Spinal cord (tissue), 10 donors: ENCODE results near the gene MVB12A. TPM values are rescaled to one million over a fixed set of nuclear protein-coding genes. Genes with fewer than 3 reads are reported as not detected.

Experiments
- DNase-seq, 6 donors: peaks; one replicate each; pipeline versions ENCODE4 v3.0.0 to v3.0.0-alpha.2; 2013 to 2015; ENCODE audit warnings: low spot score in 6 of 6, low read depth in 4 of 6
- H3K27ac ChIP-seq: one replicate; pipeline ENCODE4 v1.5.1; 2013; ENCODE audit warnings: low read depth, low read length, control low read depth
- H3K27me3 ChIP-seq: one replicate; pipeline ENCODE4 v1.6.1; 2013; ENCODE audit warnings: low read length; ENCODE audit not compliant: control insufficient read depth, insufficient read depth
- H3K36me3 ChIP-seq: one replicate; pipeline ENCODE4 v1.6.1; 2013; ENCODE audit warnings: low read length; ENCODE audit not compliant: control insufficient read depth, insufficient read depth
- H3K4me1 ChIP-seq: one replicate; pipeline ENCODE4 v1.6.1; 2013; ENCODE audit warnings: low read length; ENCODE audit not compliant: control insufficient read depth, insufficient read depth
- H3K4me3 ChIP-seq: one replicate; pipeline ENCODE4 v1.5.1; 2013; ENCODE audit warnings: low read depth, low read length, control low read depth
- H3K9me3 ChIP-seq: one replicate; pipeline ENCODE4 v1.6.1; 2013; ENCODE audit warnings: low read length; ENCODE audit not compliant: control insufficient read depth, insufficient read depth
- WGBS: methylation state at CpG from one replicate; pipeline ENCODE4 v1.1.5; 2013; ENCODE audit warnings: missing lambda C conversion rate; ENCODE audit not compliant: insufficient coverage; 5-methylcytosine and 5-hydroxymethylcytosine counted together
- long read RNA-seq, 4 donors: transcript quantifications; one replicate each; lab custom pipeline, GENCODE V29; 2026
- polyA plus RNA-seq, 2 donors: library from polyadenylated mRNA; unstranded; fragments of 120-200 nt; gene quantifications; one replicate each; pipeline ENCODE4 v1.2.1, GENCODE V29; 2013; ENCODE audit not compliant: insufficient read length in 2 of 2
- total RNA-seq, 2 donors: library from RNA; depleted of rRNA in 1 of 2; stranded (reverse); fragments of 120-200 nt in 1 of 2; fragments of >200 nt in 1 of 2; gene quantifications; one replicate each; pipeline versions ENCODE4 v1.2.3 to v1.2.4, GENCODE V29; 2013 to 2014
- donor health status: healthy.

MVB12A gene
- total RNA-seq (10 to 100 TPM; 16.0 to 56.7 TPM), polyA plus RNA-seq (10 to 100 TPM; 47.2 to 55.5 TPM)
- long read RNA-seq, donor 1, transcript MVB12A-201 (9 exons, 2,223 nt), result major isoform, 13 of 23 reads
- long read RNA-seq, donor 1, partial matches to known transcripts, result 0 of 23 reads
- long read RNA-seq, donor 1, other reads (novel, unspliced or antisense), result 0 of 23 reads
- long read RNA-seq, donor 2, transcript MVB12A-201 (9 exons, 2,223 nt), result major isoform, 8 of 10 reads
- long read RNA-seq, donor 2, partial matches to known transcripts, result 0 of 10 reads
- long read RNA-seq, donor 2, other reads (novel, unspliced or antisense), result 0 of 10 reads
- long read RNA-seq, donor 3, transcript MVB12A-201 (9 exons, 2,223 nt), result major isoform, 7 of 10 reads
- long read RNA-seq, donor 3, partial matches to known transcripts, result 0 of 10 reads
- long read RNA-seq, donor 3, other reads (novel, unspliced or antisense), result 0 of 10 reads
- long read RNA-seq, donor 4, transcript MVB12A-201 (9 exons, 2,223 nt), result major isoform, 28 of 32 reads
- long read RNA-seq, donor 4, partial matches to known transcripts, result 0 of 32 reads
- long read RNA-seq, donor 4, other reads (novel, unspliced or antisense), result 0 of 32 reads

DNA sequence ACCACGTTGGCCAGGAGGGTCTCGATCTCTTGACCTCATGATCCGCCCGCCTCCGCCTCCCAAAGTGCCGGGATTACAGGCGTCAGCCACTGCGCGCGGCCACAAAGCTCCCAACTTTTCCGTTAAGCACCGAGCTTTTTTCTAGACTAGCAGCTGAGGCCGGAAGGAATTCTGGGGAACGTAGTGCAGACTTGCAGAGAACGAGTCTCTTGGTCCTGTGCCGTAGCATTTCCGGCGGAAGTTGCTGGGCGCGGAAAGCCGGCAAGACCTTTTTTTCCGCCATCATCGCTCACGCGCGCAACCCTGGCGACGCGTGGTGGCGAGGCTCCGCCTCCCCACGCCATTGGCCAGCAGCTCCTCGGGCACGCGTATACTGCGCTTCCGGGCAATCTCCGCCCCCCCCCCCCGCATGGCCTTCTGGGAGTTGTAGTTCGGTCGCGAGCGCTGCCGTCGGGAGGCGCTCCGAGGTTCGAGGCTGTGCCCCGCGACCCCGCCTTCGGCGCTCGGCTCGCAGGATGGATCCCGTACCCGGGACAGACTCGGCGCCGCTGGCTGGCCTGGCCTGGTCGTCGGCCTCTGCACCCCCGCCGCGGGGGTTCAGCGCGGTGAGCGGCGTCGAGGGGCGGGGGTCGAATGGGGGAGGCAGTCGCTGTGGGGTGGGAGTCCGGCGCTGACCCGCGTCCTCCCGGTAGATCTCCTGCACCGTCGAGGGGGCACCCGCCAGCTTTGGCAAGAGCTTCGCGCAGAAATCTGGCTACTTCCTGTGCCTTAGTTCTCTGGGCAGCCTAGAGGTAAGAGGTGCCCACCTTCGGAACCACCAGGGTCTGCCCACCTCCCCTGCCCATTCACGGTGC is at the start of gene MVB12A:
TSS of gene MVB12A (plus strand) at position 427 of the 854 bp plus-strand sequence. CDS start at position 516, 89 bp downstream.
- peaks cover 16% of the 10 kb centered on the region for H3K4me1 ChIP-seq
- no peaks in the 10 kb centered on the region for H3K9me3 ChIP-seq
- peak within 1 kb of the TSS; percentile 89 for H3K27ac ChIP-seq
- DNase-seq, result peak; percentile 95 to 100 (median 98)
- whole genome bisulfite sequencing, result under 1% methylated on average over 85 of the region's 85 CpGs
- H3K27me3 ChIP-seq, result peaks cover 2% of the 10 kb centered on the region
- H3K4me3 ChIP-seq, result peak within 1 kb of the TSS; percentile 64
- H3K36me3 ChIP-seq, result peaks cover 23% of the 10 kb centered on the region

DNA sequence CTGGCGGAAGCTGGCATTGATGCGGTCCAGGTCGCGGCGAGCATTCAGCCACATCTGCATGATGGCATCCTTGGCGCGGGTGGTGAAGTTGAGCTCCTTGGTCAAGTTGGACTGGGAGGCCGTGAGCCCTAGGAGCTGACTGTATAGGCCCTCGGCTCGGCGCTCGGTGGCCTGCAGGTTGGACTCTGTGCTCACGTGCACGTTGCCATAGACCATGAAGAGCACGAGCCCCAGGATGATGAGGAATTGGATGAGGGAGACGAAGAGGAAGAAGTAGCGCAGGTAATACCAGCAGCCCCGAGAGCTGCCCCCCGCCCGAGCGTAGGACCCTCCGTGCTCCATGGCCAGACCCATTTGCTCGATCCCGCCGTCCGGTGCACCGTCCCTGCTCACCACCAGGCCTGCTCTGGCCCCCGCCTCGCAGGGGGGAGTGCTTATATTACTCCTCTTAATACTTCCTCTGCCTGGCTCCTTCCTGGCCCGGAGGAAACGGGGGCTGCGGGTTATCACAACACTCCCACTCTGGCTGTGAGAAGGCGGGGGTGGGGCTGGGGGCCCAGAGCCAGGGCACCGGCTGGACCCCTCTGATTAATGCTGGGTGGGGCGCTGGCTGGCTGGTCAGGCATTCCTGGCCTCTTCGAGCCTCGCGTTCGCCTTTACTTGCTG is 42.8 kb upstream of the MVB12A start, which contains the start of gene PLVAP:
TSS of gene PLVAP (minus strand) at position 408 of the 666 bp plus-strand sequence. CDS start at position 354, 54 bp downstream.
- no peak for DNase-seq
- H3K27ac ChIP-seq, result no peak within 1 kb of the TSS
- H3K9me3 ChIP-seq, result no peaks in the 10 kb centered on the region
- 76% methylated on average over 29 of the region's 39 CpGs for WGBS
- H3K4me3 ChIP-seq, result no peak within 1 kb of the TSS
- no peaks in the 10 kb centered on the region for H3K27me3 ChIP-seq
- H3K4me1 ChIP-seq, result peaks cover 9% of the 10 kb centered on the region
- no peaks in the 10 kb centered on the region for H3K36me3 ChIP-seq

DNA sequence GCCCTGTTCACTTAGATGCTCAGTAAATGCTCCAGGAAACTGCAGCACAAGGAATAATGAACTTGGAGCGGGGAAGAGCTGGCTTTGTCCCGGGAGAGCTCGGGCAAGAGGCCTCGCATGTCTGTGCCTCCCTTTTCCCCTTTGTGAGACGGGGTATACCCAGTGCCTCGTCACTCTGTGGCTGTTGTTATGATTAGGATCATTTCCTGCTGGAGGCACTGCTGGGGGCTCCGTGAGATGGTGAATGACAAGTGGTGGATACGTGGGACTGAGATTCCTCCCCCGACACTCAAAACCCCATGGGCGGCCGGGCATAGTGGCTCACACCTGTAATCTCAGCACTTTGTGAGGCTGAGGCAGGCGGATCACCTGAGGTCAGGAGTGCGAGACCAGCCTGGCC is 41.6 kb upstream of the MVB12A start:
- DNase-seq, result no peak
- Histone ChIP-seq H3K4me1 (peaks cover 9% of the 10 kb centered on the region), H3K27ac (no peak overlapping the region), H3K36me3 (no peaks in the 10 kb centered on the region), H3K4me3 (no peak overlapping the region), H3K27me3 (no peaks in the 10 kb centered on the region), H3K9me3 (no peaks in the 10 kb centered on the region)
- WGBS, result 74% methylated on average over 6 of the region's 13 CpGs

DNA sequence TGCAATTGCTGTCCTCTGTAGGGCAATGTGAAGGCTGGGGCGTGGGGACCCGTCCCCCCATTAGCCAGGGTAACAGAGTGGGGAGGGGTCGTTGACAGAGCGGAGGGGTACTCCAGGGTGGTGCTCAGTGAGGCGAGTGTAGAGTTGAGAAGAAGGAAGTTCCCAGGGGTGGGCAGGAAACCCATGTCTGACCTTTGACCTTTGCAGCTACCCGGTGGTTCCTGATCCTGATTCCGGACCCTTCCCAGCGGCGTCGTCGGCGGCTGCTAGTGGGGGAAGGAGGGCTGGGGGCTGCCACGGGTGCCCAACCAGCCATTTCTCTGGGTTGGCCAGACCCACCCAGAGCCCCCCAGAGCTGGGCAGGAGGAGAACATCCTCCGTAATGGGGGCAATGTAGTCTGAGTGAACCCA is 40.6 kb upstream of the MVB12A start:
- H3K9me3 ChIP-seq, result no peaks in the 10 kb centered on the region
- H3K4me1 ChIP-seq, result peaks cover 9% of the 10 kb centered on the region
- DNase-seq, result no peak
- H3K4me3 ChIP-seq, result no peak overlapping the region
- H3K27ac ChIP-seq, result no peak overlapping the region
- 29% methylated on average over 14 of the region's 14 CpGs for WGBS
- H3K36me3 ChIP-seq, result no peaks in the 10 kb centered on the region
- no peaks in the 10 kb centered on the region for H3K27me3 ChIP-seq

DNA sequence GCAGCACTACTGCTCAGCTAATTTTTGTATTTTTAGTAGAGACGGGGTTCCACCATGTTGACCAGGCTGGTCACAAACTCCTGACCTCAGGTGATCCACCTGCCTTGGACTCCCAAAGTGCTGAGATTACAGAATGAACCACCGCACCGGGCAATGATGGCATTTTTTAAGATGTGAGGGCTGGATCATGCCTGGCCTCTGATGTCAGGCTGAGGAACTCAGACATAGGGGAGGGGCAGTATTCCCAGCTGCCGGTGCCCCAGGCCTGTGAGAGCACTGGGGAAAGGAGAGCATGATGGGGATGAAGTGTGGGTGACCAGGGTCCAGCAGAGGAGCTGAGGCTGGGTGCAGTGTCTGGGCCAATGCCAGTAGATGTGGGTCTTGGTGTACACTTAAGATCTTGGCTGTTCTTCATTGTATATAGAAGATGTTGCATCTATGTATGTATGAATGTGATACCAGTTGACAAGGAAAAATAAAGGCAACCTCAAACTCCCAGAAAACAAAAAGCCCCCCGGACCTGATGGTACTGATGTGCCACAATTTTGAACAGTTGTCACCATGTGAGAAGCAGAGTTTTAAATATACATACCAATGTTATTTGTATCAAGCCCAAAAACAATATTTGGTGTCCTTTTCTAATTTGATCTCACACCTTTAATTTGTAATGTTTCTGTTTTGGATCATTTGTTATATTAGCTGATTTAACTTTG is 39.3 kb upstream of the MVB12A start:
- Histone ChIP-seq H3K4me1 (peaks cover 9% of the 10 kb centered on the region), H3K27ac (no peak overlapping the region), H3K27me3 (no peaks in the 10 kb centered on the region), H3K4me3 (no peak overlapping the region), H3K9me3 (no peaks in the 10 kb centered on the region), H3K36me3 (no peaks in the 10 kb centered on the region)
- DNase-seq, result no peak
- 97% methylated on average over 4 of the region's 5 CpGs for WGBS

DNA sequence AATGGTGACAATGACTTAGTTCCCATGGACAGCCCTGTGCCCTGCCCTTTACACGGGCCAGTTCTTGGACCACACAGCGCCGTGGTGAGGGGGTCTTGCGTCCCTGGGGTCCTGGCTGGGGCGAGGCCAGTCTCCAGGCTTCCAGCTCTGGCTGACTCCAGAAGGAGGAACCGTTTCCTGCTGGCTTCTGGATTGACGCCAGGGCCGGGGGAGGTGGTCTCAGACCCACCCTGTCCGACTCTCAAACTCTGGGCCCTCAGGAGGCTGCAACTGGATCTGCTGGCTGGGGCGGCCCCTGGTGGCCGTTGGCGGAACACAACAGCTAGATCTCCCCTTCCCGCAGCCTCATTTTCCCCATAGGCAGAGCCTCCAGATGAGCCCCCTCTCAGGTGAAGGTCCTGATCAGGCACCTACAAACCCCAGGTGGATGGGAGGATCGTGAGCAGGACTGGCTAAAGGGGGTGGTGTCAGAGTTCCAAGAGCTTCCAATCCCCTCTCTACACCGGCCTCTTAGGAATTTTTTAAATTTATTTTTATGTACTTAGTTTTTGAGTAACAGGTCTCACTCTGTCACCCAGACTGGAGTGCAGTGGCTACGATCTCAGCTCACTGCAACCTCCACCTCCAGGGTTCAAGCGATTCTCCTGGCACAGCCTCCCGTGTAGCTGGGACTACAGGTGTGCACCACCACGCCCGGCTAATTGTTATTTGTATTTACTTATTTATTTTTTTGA is 33.8 kb upstream of the MVB12A start:
- Histone ChIP-seq H3K36me3 (no peaks in the 10 kb centered on the region), H3K4me3 (no peak overlapping the region), H3K4me1 (peaks cover 11% of the 10 kb centered on the region), H3K27ac (no peak overlapping the region), H3K27me3 (peaks cover 3% of the 10 kb centered on the region), H3K9me3 (no peaks in the 10 kb centered on the region)
- DNase-seq, result peak in 2 of 6 donors; percentile 13 to 64
- WGBS, result 27% methylated on average over 10 of the region's 20 CpGs

DNA sequence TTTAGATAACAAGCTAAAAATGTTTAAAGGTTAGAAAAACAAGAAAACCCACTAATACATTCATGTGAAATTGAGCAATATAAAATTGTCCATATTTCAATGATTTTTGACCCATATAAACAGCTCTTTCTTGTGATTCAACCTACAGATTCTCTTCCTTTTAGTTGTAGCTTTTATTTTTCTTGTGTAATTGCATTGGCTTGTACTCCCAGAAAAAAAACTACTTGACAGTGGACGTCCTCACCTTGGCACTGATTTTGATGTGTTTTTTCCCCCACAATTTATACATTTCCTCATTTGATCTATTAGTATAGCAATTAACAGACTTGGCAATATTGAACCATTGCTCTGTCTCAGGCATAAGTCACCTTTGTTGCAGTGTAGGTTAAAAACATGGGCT is 30.6 kb upstream of the MVB12A start:
- H3K4me3 ChIP-seq, result no peak overlapping the region
- WGBS, result no CpG with 5 or more reads among the region's 1 CpG
- H3K4me1 ChIP-seq, result peaks cover 18% of the 10 kb centered on the region
- no peaks in the 10 kb centered on the region for H3K9me3 ChIP-seq
- H3K36me3 ChIP-seq, result no peaks in the 10 kb centered on the region
- no peak for DNase-seq
- no peak overlapping the region for H3K27ac ChIP-seq
- H3K27me3 ChIP-seq, result peaks cover 11% of the 10 kb centered on the region

DNA sequence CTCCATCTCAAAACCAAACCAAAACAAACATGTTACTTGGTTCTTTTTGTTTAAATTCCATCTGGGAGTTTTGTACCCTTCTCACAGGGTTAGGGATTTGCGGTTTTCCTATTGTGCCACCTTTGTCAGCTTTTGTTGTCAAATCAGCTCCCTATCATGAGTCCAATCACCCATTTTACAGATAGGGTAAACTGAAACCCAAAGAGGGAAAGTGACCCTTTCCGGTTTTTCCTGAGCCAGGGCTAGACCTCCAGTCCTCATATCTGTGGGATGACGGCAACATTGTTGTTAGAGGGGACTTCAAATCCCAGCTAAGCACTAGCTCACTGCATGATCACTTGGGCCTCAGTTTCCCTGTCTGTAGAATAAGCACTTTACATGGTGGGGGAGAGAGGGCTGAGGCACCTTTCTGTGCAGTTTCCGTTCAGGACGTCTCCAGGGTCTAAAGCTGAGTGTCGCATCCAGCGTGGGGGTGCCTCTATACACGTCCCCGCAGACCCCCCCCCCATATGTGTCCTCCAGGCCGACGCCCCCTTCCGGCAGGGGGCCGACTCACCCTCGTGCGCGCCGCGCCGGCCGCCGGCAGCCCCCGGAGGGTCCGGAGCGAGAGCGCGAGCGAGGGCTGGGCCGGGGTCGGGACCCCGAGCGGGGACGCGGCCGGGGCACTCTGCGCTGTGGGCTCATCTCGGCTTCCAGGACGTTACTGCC is 29.7 kb upstream of the MVB12A start:
- WGBS, result 3% methylated on average over 32 of the region's 37 CpGs
- DNase-seq, result no peak
- Histone ChIP-seq H3K4me3 (peak overlapping the region; percentile 57), H3K27me3 (peaks cover 11% of the 10 kb centered on the region), H3K27ac (no peak overlapping the region), H3K36me3 (no peaks in the 10 kb centered on the region), H3K9me3 (no peaks in the 10 kb centered on the region), H3K4me1 (peaks cover 18% of the 10 kb centered on the region)
